Esophagus muscularis mucosa (tissue), 4 donors: ENCODE results near the gene HEPHL1. TPM values are rescaled to one million over a fixed set of nuclear protein-coding genes. Genes with fewer than 3 reads are reported as not detected.

Experiments used
- DNase-seq: peaks from one replicate; pipeline ENCODE4 v3.0.0-alpha.2; 2017; ENCODE audit errors: extremely low spot score
- H3K27ac ChIP-seq, 4 donors: fragments of 200-600 bp; sonication (generic); replicated peaks in 1 of 4; 1 replicate in 3 of 4; 2 replicates in 1 of 4; pipeline ENCODE4 v1.5.1; 2016 to 2019; ENCODE audit warnings: mild to moderate bottlenecking in 1 of 4
- H3K27me3 ChIP-seq, 4 donors: fragments of 200-600 bp; sonication (generic); one replicate each; pipeline versions ENCODE4 v1.5.1 to v1.6.0; 2016 to 2019
- H3K36me3 ChIP-seq, 4 donors: fragments of 200-600 bp; sonication (generic); one replicate each; pipeline ENCODE4 v1.5.1; 2016 to 2019
- H3K4me1 ChIP-seq, 4 donors: fragments of 200-600 bp; sonication (generic); one replicate each; pipeline ENCODE4 v1.5.1; 2016 to 2019
- H3K4me3 ChIP-seq, 4 donors: fragments of 200-600 bp; sonication (generic); 1 replicate in 2 of 4; 2 replicates in 2 of 4; pipeline ENCODE4 v1.5.1; 2016 to 2019; ENCODE audit warnings: mild to moderate bottlenecking in 4 of 4, moderate library complexity in 1 of 4
- H3K9me3 ChIP-seq, 4 donors: fragments of 200-600 bp; sonication (generic); 1 replicate in 3 of 4; 2 replicates in 1 of 4; pipeline ENCODE4 v1.5.1; 2016 to 2019
- EP300 ChIP-seq: sonication (generic); formaldehyde crosslinking; IDR thresholded peaks from one replicate; pipeline ENCODE4 v1.6.1; 2017; ENCODE audit warnings: antibody characterized with exemption
- POLR2A ChIP-seq: fragments of 450-650 bp; IDR thresholded peaks from one replicate; pipeline ENCODE4 v1.6.1; 2017; ENCODE audit warnings: antibody characterized with exemption, moderate library complexity, mild to moderate bottlenecking, low read depth
- POLR2AphosphoS5 ChIP-seq, 2 donors: sonication (generic); formaldehyde crosslinking; IDR thresholded peaks; one replicate each; pipeline ENCODE4 v1.6.1; 2017; ENCODE audit warnings: antibody characterized with exemption in 2 of 2
- WGBS: methylation state at CpG from one replicate; pipeline ENCODE4 v1.1.5; 2018; 5-methylcytosine and 5-hydroxymethylcytosine counted together
- intact Hi-C: fragments of 100-400 bp; cut with DNase I; formaldehyde crosslinking; loops from one replicate; pipeline ENCODE4 v1.15.1; 2023
- total RNA-seq, 4 donors: library from RNA; depleted of rRNA; stranded (reverse); fragments of >200 nt; gene quantifications; one replicate each; pipeline versions ENCODE4 v1.1.0 to v1.2.1, GENCODE V29; 2016
- TF ChIP-seq, protein P1 (sequence below), 3 experiments: fragments of 200-600 bp in 2 of 3; fragments of 450-650 bp in 1 of 3; sonication (generic) in 2 of 3; IDR thresholded peaks; one replicate each; pipeline ENCODE4 v1.5.1; 2017 to 2019; ENCODE audit warnings: antibody characterized with exemption in 3 of 3, mild to moderate bottlenecking in 2 of 3, moderate library complexity in 1 of 3

Gene HEPHL1
- total RNA-seq, 4 donors from 2014 or later, result 0.42 TPM; not detected in 3

DNA sequence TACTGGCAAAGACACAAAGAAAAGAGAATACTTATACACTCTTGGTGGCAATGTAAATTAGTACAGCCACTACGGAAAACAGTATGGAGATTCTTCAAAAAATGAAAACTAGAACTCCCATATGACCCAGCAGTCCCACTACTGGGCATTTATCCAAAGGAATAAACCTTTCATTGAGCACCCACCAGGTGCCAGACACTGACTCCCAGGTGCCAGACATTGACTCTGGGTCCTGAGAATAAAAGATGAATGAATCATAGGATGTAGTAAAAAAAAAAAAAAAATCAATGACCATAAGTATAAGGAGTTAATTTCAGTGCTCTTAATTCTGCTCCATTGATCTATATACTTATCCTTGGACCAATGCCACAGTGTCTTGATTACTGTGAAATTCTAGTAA, 28.2 kb downstream of the HEPHL1 start:
- no peak for DNase-seq
- peaks cover 0 to 9% (median 0%) of the 10 kb centered on the region in 4 donors for H3K9me3 ChIP-seq
- no peak overlapping the region for H3K27ac ChIP-seq
- H3K36me3 ChIP-seq, result no peaks in the 10 kb centered on the region
- intact Hi-C loops, result no loop called here
- H3K4me1 ChIP-seq, result no peaks in the 10 kb centered on the region
- WGBS, result 72% methylated on average over 1 of the region's 1 CpG
- no peaks in the 10 kb centered on the region for H3K27me3 ChIP-seq
- no peak overlapping the region for H3K4me3 ChIP-seq
- TF ChIP-seq EP300 (no peak), POLR2AphosphoS5 (IDR thresholded peaks at IDR 0.05) (no peak), POLR2A (no peak)
- TF ChIP-seq, protein P1, sequence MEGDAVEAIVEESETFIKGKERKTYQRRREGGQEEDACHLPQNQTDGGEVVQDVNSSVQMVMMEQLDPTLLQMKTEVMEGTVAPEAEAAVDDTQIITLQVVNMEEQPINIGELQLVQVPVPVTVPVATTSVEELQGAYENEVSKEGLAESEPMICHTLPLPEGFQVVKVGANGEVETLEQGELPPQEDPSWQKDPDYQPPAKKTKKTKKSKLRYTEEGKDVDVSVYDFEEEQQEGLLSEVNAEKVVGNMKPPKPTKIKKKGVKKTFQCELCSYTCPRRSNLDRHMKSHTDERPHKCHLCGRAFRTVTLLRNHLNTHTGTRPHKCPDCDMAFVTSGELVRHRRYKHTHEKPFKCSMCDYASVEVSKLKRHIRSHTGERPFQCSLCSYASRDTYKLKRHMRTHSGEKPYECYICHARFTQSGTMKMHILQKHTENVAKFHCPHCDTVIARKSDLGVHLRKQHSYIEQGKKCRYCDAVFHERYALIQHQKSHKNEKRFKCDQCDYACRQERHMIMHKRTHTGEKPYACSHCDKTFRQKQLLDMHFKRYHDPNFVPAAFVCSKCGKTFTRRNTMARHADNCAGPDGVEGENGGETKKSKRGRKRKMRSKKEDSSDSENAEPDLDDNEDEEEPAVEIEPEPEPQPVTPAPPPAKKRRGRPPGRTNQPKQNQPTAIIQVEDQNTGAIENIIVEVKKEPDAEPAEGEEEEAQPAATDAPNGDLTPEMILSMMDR (IDR thresholded peaks at IDR 0.05), result no peak

DNA sequence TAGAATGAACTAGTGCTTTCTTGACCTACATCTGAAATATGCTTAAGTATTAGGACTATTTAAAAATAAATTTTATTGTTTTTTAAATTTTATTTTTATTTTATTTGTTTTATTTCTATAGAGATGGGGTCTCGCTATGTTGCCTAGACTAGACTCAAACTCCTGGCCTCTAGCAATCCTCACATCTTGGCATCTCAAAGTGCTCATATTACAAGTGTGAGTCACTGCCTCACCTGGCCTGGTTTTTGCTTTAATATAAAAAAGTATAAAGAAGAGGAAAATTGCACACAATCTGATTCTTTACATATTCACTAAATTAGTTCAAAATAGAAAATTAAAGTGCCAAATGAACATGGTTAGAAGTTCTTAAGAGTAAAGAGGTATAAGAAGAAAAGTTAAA, 37.5 kb downstream of the HEPHL1 start:
- no peaks in the 10 kb centered on the region for H3K4me1 ChIP-seq
- TF ChIP-seq, protein P1 (IDR thresholded peaks at IDR 0.05), result no peak
- TF ChIP-seq POLR2AphosphoS5 (IDR thresholded peaks at IDR 0.05) (no peak), POLR2A (no peak), EP300 (no peak)
- no peak for DNase-seq
- H3K36me3 ChIP-seq, result no peaks in the 10 kb centered on the region
- intact Hi-C loops, result no loop called here
- no peak overlapping the region for H3K27ac ChIP-seq
- no peak overlapping the region for H3K4me3 ChIP-seq
- H3K9me3 ChIP-seq, result no peaks in the 10 kb centered on the region
- no peaks in the 10 kb centered on the region for H3K27me3 ChIP-seq
- 98% methylated on average over 1 of the region's 1 CpG for WGBS

DNA sequence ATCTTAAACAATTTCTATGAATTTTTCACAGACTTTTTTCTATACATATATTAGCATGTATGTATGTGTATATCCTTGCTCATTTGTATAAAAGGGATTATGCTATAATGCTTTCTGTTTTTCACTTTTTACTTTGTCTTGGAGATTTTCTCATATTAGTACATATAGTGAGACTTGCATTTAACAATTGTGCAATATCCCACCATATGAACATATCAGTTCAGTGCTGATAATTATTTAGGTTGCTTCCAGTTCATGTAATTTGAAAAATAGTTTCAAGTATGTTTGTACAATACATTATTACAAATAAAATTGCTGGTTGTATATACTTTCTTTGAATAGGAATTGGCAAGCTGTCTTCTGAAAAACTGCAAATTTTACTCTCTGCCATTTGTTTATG, 37.9 kb downstream of the HEPHL1 start:
- Histone ChIP-seq H3K27ac (no peak overlapping the region), H3K36me3 (no peaks in the 10 kb centered on the region), H3K9me3 (no peaks in the 10 kb centered on the region), H3K4me3 (no peak overlapping the region), H3K27me3 (no peaks in the 10 kb centered on the region), H3K4me1 (no peaks in the 10 kb centered on the region)
- TF ChIP-seq POLR2AphosphoS5 (IDR thresholded peaks at IDR 0.05) (no peak), POLR2A (no peak), EP300 (no peak)
- TF ChIP-seq, protein P1 (IDR thresholded peaks at IDR 0.05), result no peak
- intact Hi-C loops, result no loop called here
- no peak for DNase-seq

DNA sequence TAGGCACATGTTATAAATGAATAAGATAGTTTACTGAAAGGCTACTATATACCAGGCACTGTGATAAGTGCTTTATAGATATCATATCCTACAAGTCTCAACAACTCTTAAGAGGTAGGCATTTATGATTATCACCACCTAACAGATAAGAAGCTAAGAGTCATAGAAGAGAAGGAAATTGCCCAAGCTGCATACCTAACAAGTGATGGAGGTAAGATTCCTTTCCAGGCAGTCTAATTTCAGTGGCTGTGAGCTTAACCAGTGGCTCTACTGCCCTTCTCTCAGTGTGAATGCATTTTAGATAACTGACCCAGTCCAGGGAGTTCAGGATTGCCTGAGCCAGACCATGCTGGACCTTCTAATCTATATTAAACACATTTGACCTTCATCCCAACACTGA, 39.2 kb downstream of the HEPHL1 start:
- TF ChIP-seq, protein P1 (IDR thresholded peaks at IDR 0.05), result no peak
- no peak for TF ChIP-seq EP300
- no peak for TF ChIP-seq POLR2AphosphoS5 (IDR thresholded peaks at IDR 0.05)
- no peak for TF ChIP-seq POLR2A
- Histone ChIP-seq H3K4me3 (no peak overlapping the region), H3K27ac (no peak overlapping the region), H3K9me3 (no peaks in the 10 kb centered on the region), H3K4me1 (no peaks in the 10 kb centered on the region), H3K36me3 (no peaks in the 10 kb centered on the region), H3K27me3 (no peaks in the 10 kb centered on the region)
- intact Hi-C loops, result no loop called here
- no peak for DNase-seq

DNA sequence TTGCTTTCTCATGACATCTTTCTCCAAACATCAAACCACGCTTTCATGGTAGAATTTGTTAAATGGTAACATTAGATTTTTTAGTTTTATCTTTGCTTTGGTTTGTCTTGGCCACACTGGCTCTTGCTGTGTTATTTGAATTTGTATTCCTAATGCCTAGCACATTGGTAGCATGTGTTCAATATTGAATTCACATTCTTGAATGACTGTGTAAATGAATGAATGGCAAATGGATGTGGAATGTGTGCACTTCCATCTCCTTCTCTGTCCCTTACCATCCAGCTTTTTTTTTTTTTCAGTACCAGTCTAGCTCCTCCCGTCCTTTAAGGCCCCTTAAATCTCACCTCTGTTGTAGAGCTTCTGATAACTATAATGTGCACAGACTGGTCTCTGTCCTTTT, 41.2 kb downstream of the HEPHL1 start:
- Histone ChIP-seq H3K27ac (no peak overlapping the region), H3K9me3 (no peaks in the 10 kb centered on the region), H3K27me3 (no peaks in the 10 kb centered on the region), H3K4me3 (no peak overlapping the region), H3K4me1 (no peaks in the 10 kb centered on the region), H3K36me3 (no peaks in the 10 kb centered on the region)
- TF ChIP-seq, protein P1 (IDR thresholded peaks at IDR 0.05), result no peak
- TF ChIP-seq EP300 (no peak), POLR2A (no peak), POLR2AphosphoS5 (IDR thresholded peaks at IDR 0.05) (no peak)
- WGBS, result 64% methylated on average over 2 of the region's 2 CpGs
- no peak for DNase-seq
- intact Hi-C loops, result no loop called here
